Adipocyte (in vitro differentiated cells): ENCODE results near the gene TXNDC2.
"Not testable (repeated sequence)": the region's sequence is repeated elsewhere in the genome, so short reads cannot be mapped to it uniquely, and the experiment has no call there.

ENCODE experiments used
- DNase-seq: peaks from one replicate; pipeline ENCODE4 v3.0.0-alpha.2; 2015; ENCODE audit warnings: low read depth
- H3K27me3 ChIP-seq: replicated peaks from 2 replicates; pipeline ENCODE4 v1.7.0; 2013; ENCODE audit warnings: mild to moderate bottlenecking, low read length, moderate library complexity; ENCODE audit not compliant: control insufficient read depth, insufficient read depth
- H3K36me3 ChIP-seq: 2 replicates; pipeline ENCODE4 v1.7.0; 2013; ENCODE audit warnings: low read length, mild to moderate bottlenecking, moderate library complexity; ENCODE audit not compliant: control insufficient read depth, insufficient read depth, severe bottlenecking
- H3K4me1 ChIP-seq: 2 replicates; pipeline ENCODE4 v1.7.0; 2013; ENCODE audit warnings: mild to moderate bottlenecking, low read length, moderate library complexity; ENCODE audit not compliant: control insufficient read depth, insufficient read depth
- H3K4me3 ChIP-seq: 2 replicates; pipeline ENCODE4 v1.7.0; 2013; ENCODE audit warnings: mild to moderate bottlenecking, low read length, moderate library complexity
- H3K9ac ChIP-seq: 2 replicates; pipeline ENCODE4 v1.7.0; 2013; ENCODE audit warnings: mild to moderate bottlenecking, low read length, moderate library complexity
- H3K9me3 ChIP-seq: 2 replicates; pipeline ENCODE4 v1.7.0; 2013; ENCODE audit warnings: mild to moderate bottlenecking, low read length, moderate library complexity; ENCODE audit not compliant: control insufficient read depth

TXNDC2 gene

DNA sequence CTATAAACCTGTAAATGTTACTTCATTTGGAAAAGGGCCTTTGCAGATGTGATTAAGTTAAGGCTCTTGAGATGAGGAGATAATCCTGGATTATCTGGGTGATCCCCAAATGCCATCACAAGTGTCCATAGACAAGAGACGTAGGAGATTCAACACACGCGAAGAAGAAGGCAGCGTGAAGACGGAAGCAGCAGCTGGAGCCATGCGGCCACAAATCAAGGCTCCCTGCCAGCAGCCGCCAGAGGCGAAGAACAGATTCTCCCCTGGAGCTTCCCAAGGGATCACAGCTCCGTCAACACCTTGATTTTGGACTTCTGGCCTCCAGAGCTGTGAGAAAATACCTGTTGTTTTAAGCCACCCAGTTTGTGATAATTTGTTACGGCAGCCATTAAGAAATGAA is 17.1 kb downstream of the TXNDC2 start:
- H3K9ac ChIP-seq = no peak overlapping the region
- no peaks in the 10 kb centered on the region for H3K9me3 ChIP-seq
- no peak overlapping the region for H3K4me3 ChIP-seq
- H3K4me1 ChIP-seq = peaks cover 14% of the 10 kb centered on the region
- no peaks in the 10 kb centered on the region for H3K27me3 ChIP-seq
- no peak for DNase-seq
- no peaks in the 10 kb centered on the region for H3K36me3 ChIP-seq

DNA sequence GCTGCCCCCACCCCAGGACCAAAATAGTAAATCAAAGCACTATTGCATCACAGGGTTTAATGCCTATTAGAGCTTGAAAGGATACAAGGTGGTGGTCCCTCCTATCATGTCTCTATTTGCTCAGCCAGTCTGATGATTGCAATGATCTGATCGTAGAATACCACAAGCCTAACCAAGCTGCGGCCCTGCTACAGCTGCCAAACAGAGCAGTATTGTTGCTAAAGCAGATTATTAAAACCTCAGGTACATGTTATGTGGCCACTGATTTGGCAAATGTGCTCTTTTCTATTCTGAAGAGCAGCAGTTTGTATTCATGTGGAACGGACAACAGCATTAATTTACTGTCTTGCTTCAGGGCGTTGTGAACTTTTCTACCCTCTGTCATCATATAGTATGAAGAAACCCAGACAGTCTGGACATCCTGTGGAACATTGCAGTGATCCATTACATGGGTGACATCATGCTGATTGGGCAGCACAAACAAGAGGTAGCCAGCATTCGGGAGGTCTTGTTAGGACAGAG is 19.7 kb downstream of the TXNDC2 start:
- Histone ChIP-seq H3K36me3 (no peaks in the 10 kb centered on the region), H3K9ac (no peak overlapping the region), H3K9me3 (no peaks in the 10 kb centered on the region), H3K27me3 (no peaks in the 10 kb centered on the region), H3K4me1 (peaks cover 14% of the 10 kb centered on the region), H3K4me3 (no peak overlapping the region)
- peak; percentile 82 for DNase-seq

DNA sequence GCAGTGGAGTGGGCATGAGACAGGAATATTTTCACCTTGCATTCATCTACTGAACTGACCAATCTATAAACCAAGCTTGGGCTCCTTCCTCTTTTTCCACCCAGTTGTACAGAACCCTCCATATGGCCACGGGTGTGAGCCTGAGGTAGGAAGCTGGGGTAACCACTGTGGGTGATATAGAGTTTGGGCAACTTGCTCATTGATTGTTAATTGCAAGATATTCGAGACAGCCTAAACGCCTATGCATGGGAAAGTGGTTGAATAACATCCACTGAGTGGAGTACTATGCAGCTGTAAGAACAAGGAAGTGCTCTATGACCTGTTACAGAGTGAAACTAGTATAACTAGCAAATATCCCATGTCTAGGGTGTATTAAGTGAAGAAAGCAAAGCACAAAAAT is 20.7 kb downstream of the TXNDC2 start:
- H3K4me1 ChIP-seq = peaks cover 9% of the 10 kb centered on the region
- H3K36me3 ChIP-seq = no peaks in the 10 kb centered on the region
- no peaks in the 10 kb centered on the region for H3K9me3 ChIP-seq
- no peak for DNase-seq
- no peak overlapping the region for H3K4me3 ChIP-seq
- H3K27me3 ChIP-seq = no peaks in the 10 kb centered on the region
- H3K9ac ChIP-seq = no peak overlapping the region

DNA sequence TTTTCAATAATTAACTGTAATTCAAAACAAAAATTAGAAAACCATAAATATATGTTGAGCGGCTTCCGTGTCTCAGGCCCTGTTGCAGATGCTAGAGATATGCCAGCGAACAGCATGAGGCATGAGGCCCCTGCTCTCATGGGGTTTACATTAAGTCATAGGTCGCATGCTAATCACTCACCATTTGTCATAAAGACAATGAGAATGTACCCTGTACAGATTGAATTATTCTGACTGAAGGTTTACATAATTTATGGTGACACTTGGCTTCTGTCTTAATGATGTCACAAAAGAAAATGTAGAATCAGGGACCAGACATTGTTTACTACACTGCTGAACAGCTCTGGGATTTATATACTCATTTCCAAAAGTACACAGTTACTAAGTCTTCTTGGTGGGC is 22.1 kb downstream of the TXNDC2 start:
- no peaks in the 10 kb centered on the region for H3K27me3 ChIP-seq
- DNase-seq = no peak
- H3K4me1 ChIP-seq = peaks cover 8% of the 10 kb centered on the region

DNA sequence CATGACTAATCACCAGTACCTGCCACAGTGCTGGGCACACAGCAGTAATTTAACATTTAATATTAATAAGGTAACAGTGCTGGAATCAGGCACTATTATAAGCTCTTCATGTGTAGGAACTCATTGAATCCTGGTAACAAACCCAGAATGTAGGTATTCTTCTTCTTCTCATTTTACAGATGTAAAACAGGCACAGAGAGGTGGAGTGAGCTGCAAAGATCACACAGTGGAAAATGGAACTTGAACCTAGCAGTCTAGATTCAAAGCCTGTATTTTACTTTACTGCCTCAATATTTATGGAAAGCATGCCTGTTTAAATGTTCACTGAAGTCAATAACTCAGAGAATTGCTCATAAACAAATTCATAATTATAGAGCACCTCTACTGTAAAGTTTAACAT is 24.3 kb downstream of the TXNDC2 start:
- no peaks in the 10 kb centered on the region for H3K27me3 ChIP-seq
- no peak for DNase-seq
- H3K36me3 ChIP-seq = no peaks in the 10 kb centered on the region
- H3K9ac ChIP-seq = no peak overlapping the region
- peaks cover 8% of the 10 kb centered on the region for H3K4me1 ChIP-seq
- no peak overlapping the region for H3K4me3 ChIP-seq
- no peaks in the 10 kb centered on the region for H3K9me3 ChIP-seq

More for the DNA sequence above, 22.1 kb downstream of the TXNDC2 start:
- Histone ChIP-seq H3K4me3 (no peak overlapping the region), H3K36me3 (no peaks in the 10 kb centered on the region), H3K9ac (no peak overlapping the region), H3K9me3 (no peaks in the 10 kb centered on the region)

DNA sequence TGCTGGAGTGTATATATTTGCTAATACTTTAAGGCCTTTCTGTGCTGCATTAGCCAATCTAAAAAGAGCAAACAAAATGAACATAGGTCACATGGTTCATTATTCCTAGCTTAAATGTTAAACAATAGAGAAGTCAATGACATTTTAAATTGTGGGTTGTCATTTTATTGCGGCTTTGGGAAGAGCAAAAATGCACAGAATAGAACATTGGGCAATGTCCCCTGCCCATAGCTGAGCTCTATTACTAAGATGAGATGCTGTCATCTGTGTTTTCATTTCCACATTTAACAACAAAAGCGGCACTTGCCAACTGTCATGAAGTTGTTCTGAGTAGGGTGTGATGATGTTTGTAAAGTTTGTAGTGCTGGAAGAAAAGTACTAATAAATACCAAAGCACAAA is 24.9 kb downstream of the TXNDC2 start:
- Histone ChIP-seq H3K4me3 (no peak overlapping the region), H3K9ac (no peak overlapping the region), H3K36me3 (no peaks in the 10 kb centered on the region), H3K4me1 (peaks cover 4% of the 10 kb centered on the region), H3K27me3 (no peaks in the 10 kb centered on the region), H3K9me3 (no peaks in the 10 kb centered on the region)
- DNase-seq = no peak

DNA sequence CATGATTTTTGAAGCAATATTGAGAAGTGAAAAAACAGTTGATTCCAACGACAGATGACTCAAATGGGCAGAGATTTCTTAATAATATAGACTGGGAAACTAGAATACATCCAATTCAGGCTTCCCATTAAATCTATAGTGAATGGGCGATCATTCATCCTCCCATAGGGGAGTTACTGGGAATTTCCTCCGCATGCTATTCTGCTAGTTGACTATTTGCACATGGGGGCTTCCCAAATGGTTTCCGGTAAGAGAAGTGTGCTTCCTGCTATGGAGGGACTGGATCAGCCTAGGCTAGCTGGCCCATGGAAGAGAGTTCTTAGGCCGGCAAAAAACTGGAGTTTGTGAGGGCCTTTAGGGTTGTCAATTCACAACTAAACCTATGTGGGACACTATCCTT is 25.5 kb downstream of the TXNDC2 start:
- H3K4me3 ChIP-seq = no peak overlapping the region
- H3K9ac ChIP-seq = no peak overlapping the region
- H3K9me3 ChIP-seq = no peaks in the 10 kb centered on the region
- no peaks in the 10 kb centered on the region for H3K27me3 ChIP-seq
- peaks cover 6% of the 10 kb centered on the region for H3K4me1 ChIP-seq
- DNase-seq = no peak
- no peaks in the 10 kb centered on the region for H3K36me3 ChIP-seq

DNA sequence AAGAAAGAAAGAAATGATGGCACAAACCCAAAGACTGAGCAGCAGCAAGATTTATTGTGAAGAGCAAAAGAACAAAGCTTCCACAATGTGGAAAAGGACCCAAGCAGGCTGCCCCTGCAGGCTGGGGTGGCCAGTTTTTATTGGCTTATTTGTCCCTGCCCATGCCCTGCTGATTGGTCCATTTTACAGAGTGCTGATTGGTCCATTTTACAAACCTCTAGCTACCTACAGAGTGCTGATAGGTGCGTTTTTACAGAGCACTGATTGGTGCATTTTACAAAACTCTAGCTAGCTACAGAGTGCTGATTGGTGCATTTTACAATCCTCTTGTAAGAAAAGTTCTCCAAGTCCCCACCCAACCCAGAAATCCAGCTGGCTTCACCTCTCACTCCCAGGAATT is 26.5 kb downstream of the TXNDC2 start:
- DNase-seq, H3K27me3 ChIP-seq, H3K4me3 ChIP-seq, H3K9ac ChIP-seq, H3K9me3 ChIP-seq, H3K36me3 ChIP-seq: not testable (repeated sequence)
- H3K4me1 ChIP-seq = peaks cover 16% of the 10 kb centered on the region

DNA sequence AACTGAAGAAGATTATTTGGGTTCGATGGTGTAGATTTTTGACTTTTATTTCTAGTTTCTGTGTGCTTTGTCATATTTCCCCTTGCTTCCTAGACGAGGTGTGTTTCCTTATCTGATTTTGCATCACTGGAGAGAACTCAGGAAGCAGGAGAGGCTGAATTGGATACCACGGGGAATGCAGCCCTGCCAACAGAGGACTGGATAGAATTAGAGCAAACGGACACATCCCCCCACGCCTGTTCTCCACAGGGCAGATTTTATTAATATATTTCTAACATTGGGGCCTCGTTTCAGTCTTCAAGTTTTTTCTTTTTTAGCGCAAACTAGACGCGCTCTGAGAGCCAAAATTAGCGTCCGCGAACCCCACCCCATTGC is 27.4 kb downstream of the TXNDC2 start:
- peak overlapping the region; percentile 97 for H3K9ac ChIP-seq
- no peaks in the 10 kb centered on the region for H3K27me3 ChIP-seq
- H3K9me3 ChIP-seq = no peaks in the 10 kb centered on the region
- peaks cover 25% of the 10 kb centered on the region for H3K4me1 ChIP-seq
- peak overlapping the region; percentile 95 for H3K4me3 ChIP-seq
- no peaks in the 10 kb centered on the region for H3K36me3 ChIP-seq
- no peak for DNase-seq

DNA sequence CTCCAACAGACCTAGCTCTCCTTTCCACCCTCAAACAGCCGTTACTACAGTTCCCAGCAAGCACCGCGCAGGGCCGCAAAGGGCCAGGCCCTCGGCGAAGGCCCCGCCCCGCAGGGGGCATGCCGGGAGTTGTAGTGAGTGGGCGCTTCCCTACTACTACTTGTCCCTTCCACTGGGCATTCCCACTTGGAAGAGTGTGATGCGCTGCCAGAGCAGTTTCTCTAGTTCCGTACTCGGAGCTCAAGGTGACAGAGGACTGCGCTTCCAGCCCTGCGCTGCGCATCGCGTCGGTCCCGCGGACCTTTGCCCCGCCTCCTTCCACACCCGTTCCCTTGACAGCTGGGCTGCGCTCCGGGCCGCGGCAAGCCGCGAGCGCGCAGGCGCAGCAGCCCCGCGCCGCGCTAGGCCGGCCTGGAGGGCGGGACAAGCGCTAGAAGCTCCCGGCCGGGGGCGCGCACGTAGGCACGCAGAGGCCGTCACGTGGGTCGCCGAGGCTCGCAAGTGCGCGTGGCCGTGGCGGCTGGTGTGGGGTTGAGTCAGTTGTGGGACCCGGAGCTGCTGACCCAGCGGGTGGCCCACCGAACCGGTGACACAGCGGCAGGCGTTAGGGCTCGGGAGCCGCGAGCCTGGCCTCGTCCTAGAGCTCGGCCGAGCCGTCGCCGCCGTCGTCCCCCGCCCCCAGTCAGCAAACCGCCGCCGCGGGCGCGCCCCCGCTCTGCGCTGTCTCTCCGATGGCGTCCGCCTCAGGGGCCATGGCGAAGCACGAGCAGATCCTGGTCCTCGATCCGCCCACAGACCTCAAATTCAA is 28.0 kb downstream of the TXNDC2 start, which contains the start of gene VAPA:
TSS of gene VAPA (plus strand) at position 491 of the 808 bp plus-strand sequence. CDS start at position 732, 241 bp downstream.
- H3K9ac ChIP-seq = peak within 1 kb of the TSS; percentile 97
- H3K9me3 ChIP-seq = no peaks in the 10 kb centered on the region

DNA sequence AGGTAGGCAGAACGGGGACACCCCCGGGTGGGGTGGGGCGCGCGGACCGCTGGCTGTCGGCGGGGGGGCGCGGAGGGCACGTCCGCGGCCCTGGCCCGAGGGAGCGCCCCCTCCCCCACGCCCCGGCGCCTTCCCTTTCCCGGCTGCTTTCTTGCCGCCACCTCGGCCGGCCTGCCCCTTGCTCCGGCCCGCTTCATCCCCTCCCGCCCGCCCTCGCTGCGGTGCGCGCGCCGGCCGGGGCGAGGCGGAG is 28.5 kb downstream of the TXNDC2 start:
- Histone ChIP-seq H3K9ac (peak overlapping the region; percentile 97), H3K9me3 (no peaks in the 10 kb centered on the region), H3K36me3 (no peaks in the 10 kb centered on the region), H3K27me3 (no peaks in the 10 kb centered on the region), H3K4me3 (peak overlapping the region; percentile 95), H3K4me1 (peaks cover 34% of the 10 kb centered on the region)
- no peak for DNase-seq

More for the DNA sequence above, 28.0 kb downstream of the TXNDC2 start, which contains the start of gene VAPA:
- no peaks in the 10 kb centered on the region for H3K27me3 ChIP-seq
- H3K36me3 ChIP-seq = no peaks in the 10 kb centered on the region
- DNase-seq = peak; percentile 98
- peaks cover 31% of the 10 kb centered on the region for H3K4me1 ChIP-seq
- peak within 1 kb of the TSS; percentile 98 for H3K4me3 ChIP-seq
